Right lobe of liver (tissue), 4 donors: ENCODE results near the gene TBK1.

ENCODE experiments used
- POLR2A ChIP-seq: fragments of 450-650 bp; IDR thresholded peaks from one replicate; pipeline ENCODE4 v1.6.1; 2017; ENCODE audit warnings: antibody characterized with exemption, mild to moderate bottlenecking
- TF ChIP-seq, protein P1 (sequence below), 4 donors: fragments of 200-600 bp in 3 of 4; fragments of 450-650 bp in 1 of 4; IDR thresholded peaks; one replicate each; pipeline versions ENCODE4 v1.5.1 to v1.8.0; 2016 to 2022; ENCODE audit warnings: antibody characterized with exemption in 4 of 4, mild to moderate bottlenecking in 2 of 4
- donor health status: DM: no; HTN: no; CAD: no.
- donor health status: DM: no; HTN: no; CAD: no.
- donor health status: DM: no; HTN: yes; CAD: no.

DNA sequence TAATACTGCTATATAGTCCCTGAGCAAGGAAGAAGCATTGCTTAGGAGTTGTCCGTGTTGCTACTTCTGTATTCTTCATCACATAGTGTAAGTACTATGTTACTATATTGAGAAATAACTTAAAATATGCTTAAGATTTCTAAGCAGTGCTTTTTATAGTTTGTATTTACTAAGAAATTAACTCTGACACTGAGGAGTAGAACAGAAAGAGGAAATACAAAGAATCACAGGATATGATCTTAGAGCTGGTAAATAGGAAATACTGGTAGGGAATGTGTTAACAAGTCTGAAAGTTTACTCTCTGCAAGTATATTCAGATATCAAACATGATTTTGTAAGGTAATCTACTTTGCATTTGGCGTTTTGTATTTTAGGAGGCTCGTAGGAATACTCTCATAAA is 32.2 kb upstream of the TBK1 start:
- no peak for TF ChIP-seq POLR2A
- TF ChIP-seq, protein P1, sequence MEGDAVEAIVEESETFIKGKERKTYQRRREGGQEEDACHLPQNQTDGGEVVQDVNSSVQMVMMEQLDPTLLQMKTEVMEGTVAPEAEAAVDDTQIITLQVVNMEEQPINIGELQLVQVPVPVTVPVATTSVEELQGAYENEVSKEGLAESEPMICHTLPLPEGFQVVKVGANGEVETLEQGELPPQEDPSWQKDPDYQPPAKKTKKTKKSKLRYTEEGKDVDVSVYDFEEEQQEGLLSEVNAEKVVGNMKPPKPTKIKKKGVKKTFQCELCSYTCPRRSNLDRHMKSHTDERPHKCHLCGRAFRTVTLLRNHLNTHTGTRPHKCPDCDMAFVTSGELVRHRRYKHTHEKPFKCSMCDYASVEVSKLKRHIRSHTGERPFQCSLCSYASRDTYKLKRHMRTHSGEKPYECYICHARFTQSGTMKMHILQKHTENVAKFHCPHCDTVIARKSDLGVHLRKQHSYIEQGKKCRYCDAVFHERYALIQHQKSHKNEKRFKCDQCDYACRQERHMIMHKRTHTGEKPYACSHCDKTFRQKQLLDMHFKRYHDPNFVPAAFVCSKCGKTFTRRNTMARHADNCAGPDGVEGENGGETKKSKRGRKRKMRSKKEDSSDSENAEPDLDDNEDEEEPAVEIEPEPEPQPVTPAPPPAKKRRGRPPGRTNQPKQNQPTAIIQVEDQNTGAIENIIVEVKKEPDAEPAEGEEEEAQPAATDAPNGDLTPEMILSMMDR (IDR thresholded peaks at IDR 0.05): no peak
